Measurements from ENCODE around the gene UPP1. TPM values are rescaled to one million over a fixed set of nuclear protein-coding genes. Genes with fewer than 3 reads are reported as not detected.
A peak's percentile ranks its signal among the peaks of the same experiment; 100 is the strongest.

The UPP1 gene
- total and polyA plus RNA-seq, 4 donors = 9.7 to 85.6 (median 33.2) TPM

GRCh38 chr7:48049850-48050249, 39.2 kb upstream of the UPP1 start:
- H3K27ac ChIP-seq (ENCODE audit: low read depth, low read length) = no peak overlapping the region
- no peak for DNase-seq (ENCODE audit: low read depth in 4 of 6, low spot score in 6 of 6)
- 92% methylated on average over 8 of the region's 8 CpGs for WGBS (ENCODE audit: insufficient coverage)
- H3K9me3 ChIP-seq (ENCODE audit: control insufficient read depth, insufficient read depth, low read length) = no peaks in the 10 kb centered on the region
- no peaks in the 10 kb centered on the region for H3K4me1 ChIP-seq (ENCODE audit: control insufficient read depth, insufficient read depth, low read length)
- H3K27me3 ChIP-seq (ENCODE audit: control insufficient read depth, insufficient read depth, low read length) = peaks cover 3% of the 10 kb centered on the region
- H3K4me3 ChIP-seq (ENCODE audit: low read depth, low read length) = no peak overlapping the region
- peaks cover 2% of the 10 kb centered on the region for H3K36me3 ChIP-seq (ENCODE audit: control insufficient read depth, insufficient read depth, low read length)

- H3K27me3 ChIP-seq (ENCODE audit: control insufficient read depth, insufficient read depth, low read length) = no peaks in the 10 kb centered on the region
- no peak overlapping the region for H3K27ac ChIP-seq (ENCODE audit: low read depth, low read length)
- peaks cover 2% of the 10 kb centered on the region for H3K36me3 ChIP-seq (ENCODE audit: control insufficient read depth, insufficient read depth, low read length)
- no peaks in the 10 kb centered on the region for H3K4me1 ChIP-seq (ENCODE audit: control insufficient read depth, insufficient read depth, low read length)
- H3K4me3 ChIP-seq (ENCODE audit: low read depth, low read length) = no peak overlapping the region
- 94% methylated on average over 2 of the region's 8 CpGs for WGBS (ENCODE audit: insufficient coverage)
- H3K9me3 ChIP-seq (ENCODE audit: control insufficient read depth, insufficient read depth, low read length) = peaks cover 3% of the 10 kb centered on the region
- no peak for DNase-seq (ENCODE audit: low read depth in 4 of 6, low spot score in 6 of 6)
Observed at GRCh38 chr7:48052748-48053147, 36.3 kb upstream of the UPP1 start.

- no peak for DNase-seq (ENCODE audit: low read depth in 4 of 6, low spot score in 6 of 6)
- no peak overlapping the region for H3K27ac ChIP-seq (ENCODE audit: low read depth, low read length)
- H3K4me3 ChIP-seq (ENCODE audit: low read depth, low read length) = no peak overlapping the region
- H3K36me3 ChIP-seq (ENCODE audit: control insufficient read depth, insufficient read depth, low read length) = peaks cover 2% of the 10 kb centered on the region
- peaks cover 3% of the 10 kb centered on the region for H3K9me3 ChIP-seq (ENCODE audit: control insufficient read depth, insufficient read depth, low read length)
- H3K4me1 ChIP-seq (ENCODE audit: control insufficient read depth, insufficient read depth, low read length) = no peaks in the 10 kb centered on the region
- no CpG with 5 or more reads among the region's 2 CpGs for WGBS (ENCODE audit: insufficient coverage)
- no peaks in the 10 kb centered on the region for H3K27me3 ChIP-seq (ENCODE audit: control insufficient read depth, insufficient read depth, low read length)
Observed at GRCh38 chr7:48053736-48054135, 35.3 kb upstream of the UPP1 start.

DNA sequence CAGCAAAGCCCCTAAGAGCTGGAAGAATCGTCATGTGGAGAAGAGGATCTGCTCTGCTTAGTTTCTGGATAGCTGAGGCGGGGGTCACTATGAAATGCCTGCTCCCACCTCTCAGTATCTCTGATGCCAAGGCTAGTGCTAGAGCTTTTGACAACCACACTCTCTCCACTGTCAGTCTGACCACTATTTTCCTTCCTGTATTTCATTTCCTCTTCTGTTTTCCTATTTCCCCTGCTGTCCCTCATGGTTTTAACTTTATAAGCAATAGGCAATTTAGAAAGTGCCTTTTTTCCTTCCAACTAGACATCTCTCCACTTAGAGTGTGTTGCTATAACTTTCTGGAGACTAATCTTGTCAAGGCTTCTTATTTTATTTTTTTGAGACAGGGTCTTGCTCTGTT, 30.1 kb upstream of the UPP1 start:
- 67% methylated on average over 1 of the region's 2 CpGs for WGBS (ENCODE audit: insufficient coverage)
- no peaks in the 10 kb centered on the region for H3K4me1 ChIP-seq (ENCODE audit: control insufficient read depth, insufficient read depth, low read length)
- no peaks in the 10 kb centered on the region for H3K36me3 ChIP-seq (ENCODE audit: control insufficient read depth, insufficient read depth, low read length)
- H3K4me3 ChIP-seq (ENCODE audit: low read depth, low read length) = no peak overlapping the region
- H3K9me3 ChIP-seq (ENCODE audit: control insufficient read depth, insufficient read depth, low read length) = peaks cover 3% of the 10 kb centered on the region
- DNase-seq (ENCODE audit: low read depth in 4 of 6, low spot score in 6 of 6) = no peak
- no peaks in the 10 kb centered on the region for H3K27me3 ChIP-seq (ENCODE audit: control insufficient read depth, insufficient read depth, low read length)
- no peak overlapping the region for H3K27ac ChIP-seq (ENCODE audit: low read depth, low read length)

DNA sequence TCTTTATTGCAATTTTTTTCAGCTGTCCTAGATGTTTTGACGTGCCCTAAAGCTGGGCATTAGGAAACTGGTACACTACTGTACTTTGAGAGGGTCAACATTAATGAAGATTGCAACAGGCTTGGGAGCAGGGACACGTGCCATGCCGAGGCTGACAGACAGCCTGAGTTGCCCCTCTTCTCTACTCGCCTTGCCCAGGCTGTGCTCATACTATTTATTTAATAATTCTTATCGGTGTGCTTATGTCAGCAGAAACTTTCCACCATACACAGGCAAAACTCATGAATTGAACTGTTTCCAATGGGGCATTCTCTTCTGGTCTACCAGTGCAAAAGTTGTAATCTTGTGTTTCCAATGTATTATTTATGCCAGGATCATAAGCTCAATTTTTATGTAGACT, 29.4 kb upstream of the UPP1 start:
- Histone ChIP-seq H3K27ac (ENCODE audit: low read depth, low read length) (no peak overlapping the region), H3K27me3 (ENCODE audit: control insufficient read depth, insufficient read depth, low read length) (no peaks in the 10 kb centered on the region), H3K9me3 (ENCODE audit: control insufficient read depth, insufficient read depth, low read length) (peaks cover 3% of the 10 kb centered on the region), H3K4me1 (ENCODE audit: control insufficient read depth, insufficient read depth, low read length) (no peaks in the 10 kb centered on the region), H3K4me3 (ENCODE audit: low read depth, low read length) (no peak overlapping the region), H3K36me3 (ENCODE audit: control insufficient read depth, insufficient read depth, low read length) (no peaks in the 10 kb centered on the region)
- WGBS (ENCODE audit: insufficient coverage) = 93% methylated on average over 3 of the region's 5 CpGs
- DNase-seq (ENCODE audit: low read depth in 4 of 6, low spot score in 6 of 6) = no peak

DNA sequence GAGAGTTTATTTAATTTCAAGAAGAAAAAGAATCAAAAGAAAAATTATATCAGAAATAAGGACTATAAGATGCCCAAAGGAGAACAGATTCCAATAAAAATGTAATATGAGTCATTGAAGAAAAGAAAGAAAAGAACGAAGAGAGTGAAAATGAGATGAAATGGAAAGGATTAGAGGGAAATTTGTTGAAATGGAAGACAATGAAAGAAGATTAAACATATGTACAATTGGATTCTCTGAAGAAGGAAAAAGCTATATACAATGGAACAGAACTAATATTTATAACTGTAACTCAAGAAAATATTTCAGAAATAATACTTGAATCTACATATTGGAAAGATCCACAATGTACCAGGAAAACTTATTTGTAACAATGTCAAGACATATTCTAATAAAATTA, 25.1 kb upstream of the UPP1 start:
- no CpG with 5 or more reads among the region's 1 CpG for WGBS (ENCODE audit: insufficient coverage)
- Histone ChIP-seq H3K4me1 (ENCODE audit: control insufficient read depth, insufficient read depth, low read length) (no peaks in the 10 kb centered on the region), H3K27me3 (ENCODE audit: control insufficient read depth, insufficient read depth, low read length) (no peaks in the 10 kb centered on the region), H3K27ac (ENCODE audit: low read depth, low read length) (no peak overlapping the region), H3K4me3 (ENCODE audit: low read depth, low read length) (no peak overlapping the region), H3K36me3 (ENCODE audit: control insufficient read depth, insufficient read depth, low read length) (no peaks in the 10 kb centered on the region), H3K9me3 (ENCODE audit: control insufficient read depth, insufficient read depth, low read length) (no peaks in the 10 kb centered on the region)
- no peak for DNase-seq (ENCODE audit: low read depth in 4 of 6, low spot score in 6 of 6)

DNA sequence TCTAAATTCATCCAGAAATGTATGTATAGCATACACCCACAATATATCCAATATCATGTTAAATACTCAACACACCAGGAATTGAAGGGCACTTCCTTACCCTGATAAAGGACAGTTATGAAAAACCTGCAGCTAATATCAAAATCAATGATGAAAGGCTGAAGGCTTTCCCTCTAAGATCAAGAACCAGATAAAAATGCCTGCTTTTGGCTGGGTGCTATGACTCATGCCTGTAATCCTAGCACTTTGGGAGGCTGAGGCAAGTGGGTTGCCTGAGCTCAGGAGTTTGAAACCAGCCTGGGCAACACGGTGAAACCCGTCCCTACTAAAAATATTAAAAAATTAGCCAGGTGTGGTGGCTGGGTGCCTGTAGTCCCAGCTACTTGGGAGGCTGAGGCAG, 21.6 kb upstream of the UPP1 start:
- H3K36me3 ChIP-seq (ENCODE audit: control insufficient read depth, insufficient read depth, low read length) = no peaks in the 10 kb centered on the region
- no peak for DNase-seq (ENCODE audit: low read depth in 4 of 6, low spot score in 6 of 6)
- WGBS (ENCODE audit: insufficient coverage) = no CpG with 5 or more reads among the region's 2 CpGs
- H3K9me3 ChIP-seq (ENCODE audit: control insufficient read depth, insufficient read depth, low read length) = no peaks in the 10 kb centered on the region
- H3K27ac ChIP-seq (ENCODE audit: low read depth, low read length) = no peak overlapping the region
- no peaks in the 10 kb centered on the region for H3K4me1 ChIP-seq (ENCODE audit: control insufficient read depth, insufficient read depth, low read length)
- H3K27me3 ChIP-seq (ENCODE audit: control insufficient read depth, insufficient read depth, low read length) = no peaks in the 10 kb centered on the region
- no peak overlapping the region for H3K4me3 ChIP-seq (ENCODE audit: low read depth, low read length)

DNA sequence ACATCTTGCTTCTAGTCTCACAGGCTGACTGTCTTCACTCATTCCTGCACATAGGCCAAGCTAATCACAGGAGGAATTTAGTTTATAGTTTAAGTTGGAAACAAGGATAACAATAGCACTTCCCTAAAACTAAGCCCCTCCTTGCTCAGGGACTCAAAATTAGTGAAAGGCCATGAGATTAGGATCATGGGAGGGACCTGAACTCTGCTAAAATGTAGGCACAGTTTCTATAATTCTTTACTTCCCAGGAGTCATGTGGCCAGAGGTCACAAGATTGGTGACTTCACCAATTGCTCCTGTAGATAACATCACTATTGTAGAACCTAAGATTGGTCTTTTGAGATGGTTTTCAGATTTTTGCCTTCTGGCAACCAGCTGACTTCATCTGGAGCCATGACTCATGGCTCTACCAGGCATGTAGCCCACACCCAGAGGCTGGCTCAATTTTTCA, 14.8 kb upstream of the UPP1 start:
- no peaks in the 10 kb centered on the region for H3K27me3 ChIP-seq (ENCODE audit: control insufficient read depth, insufficient read depth, low read length)
- H3K27ac ChIP-seq (ENCODE audit: low read depth, low read length) = no peak overlapping the region
- no peak overlapping the region for H3K4me3 ChIP-seq (ENCODE audit: low read depth, low read length)
- H3K4me1 ChIP-seq (ENCODE audit: control insufficient read depth, insufficient read depth, low read length) = no peaks in the 10 kb centered on the region
- DNase-seq (ENCODE audit: low read depth in 4 of 6, low spot score in 6 of 6) = no peak
- H3K9me3 ChIP-seq (ENCODE audit: control insufficient read depth, insufficient read depth, low read length) = no peaks in the 10 kb centered on the region
- no peaks in the 10 kb centered on the region for H3K36me3 ChIP-seq (ENCODE audit: control insufficient read depth, insufficient read depth, low read length)

DNA sequence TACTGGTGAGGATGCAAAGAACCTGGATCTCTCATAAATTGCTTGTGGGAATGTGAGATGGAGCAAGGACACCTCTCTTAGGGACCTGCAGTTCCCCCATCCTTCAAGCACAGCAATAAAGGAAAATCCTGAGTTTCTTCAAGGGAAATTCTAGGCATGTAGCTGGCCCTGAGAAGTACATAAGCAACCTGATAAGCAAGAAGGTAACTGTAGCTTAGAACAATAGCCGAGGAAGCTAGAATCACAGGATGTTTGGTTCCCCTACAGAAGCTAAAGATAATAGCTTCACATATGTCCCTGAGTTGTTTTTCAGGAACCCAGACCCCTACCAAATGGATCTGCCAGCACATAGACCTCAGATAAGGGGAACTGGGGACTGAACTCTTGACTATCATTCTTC, 11.6 kb upstream of the UPP1 start:
- H3K36me3 ChIP-seq (ENCODE audit: control insufficient read depth, insufficient read depth, low read length) = no peaks in the 10 kb centered on the region
- H3K4me1 ChIP-seq (ENCODE audit: control insufficient read depth, insufficient read depth, low read length) = no peaks in the 10 kb centered on the region
- no peak overlapping the region for H3K27ac ChIP-seq (ENCODE audit: low read depth, low read length)
- DNase-seq (ENCODE audit: low read depth in 4 of 6, low spot score in 6 of 6) = no peak
- no peaks in the 10 kb centered on the region for H3K27me3 ChIP-seq (ENCODE audit: control insufficient read depth, insufficient read depth, low read length)
- WGBS (ENCODE audit: insufficient coverage) = 80% methylated on average over 1 of the region's 1 CpG
- H3K4me3 ChIP-seq (ENCODE audit: low read depth, low read length) = no peak overlapping the region
- no peaks in the 10 kb centered on the region for H3K9me3 ChIP-seq (ENCODE audit: control insufficient read depth, insufficient read depth, low read length)

- no peak overlapping the region for H3K4me3 ChIP-seq (ENCODE audit: low read depth, low read length)
- DNase-seq (ENCODE audit: low read depth in 4 of 6, low spot score in 6 of 6) = peak in 2 of 6 donors; percentile 48 to 53
- WGBS (ENCODE audit: insufficient coverage) = no CpG with 5 or more reads among the region's 2 CpGs
- H3K27me3 ChIP-seq (ENCODE audit: control insufficient read depth, insufficient read depth, low read length) = no peaks in the 10 kb centered on the region
- no peaks in the 10 kb centered on the region for H3K36me3 ChIP-seq (ENCODE audit: control insufficient read depth, insufficient read depth, low read length)
- no peaks in the 10 kb centered on the region for H3K9me3 ChIP-seq (ENCODE audit: control insufficient read depth, insufficient read depth, low read length)
- H3K27ac ChIP-seq (ENCODE audit: low read depth, low read length) = no peak overlapping the region
- no peaks in the 10 kb centered on the region for H3K4me1 ChIP-seq (ENCODE audit: control insufficient read depth, insufficient read depth, low read length)
Observed at GRCh38 chr7:48078470-48078869, 10.6 kb upstream of the UPP1 start.

All from spinal cord (tissue), 10 donors.